H1 (cell line): ENCODE results near the gene BRINP3. TPM values are rescaled to one million over a fixed set of nuclear protein-coding genes. Genes with fewer than 3 reads are reported as not detected.

Source experiments
- CTCF ChIA-PET: fragments of 300-600 bp; sonication (Branson Sonifier 250); formaldehyde crosslinking; loops from one replicate; lab custom pipeline; 2021; ENCODE audit not compliant: partially characterized antibody; lab: Charles Lee
- POLR2A ChIA-PET: fragments of 300-600 bp; sonication (Branson Sonifier 250); formaldehyde crosslinking; loops from one replicate; lab custom pipeline; 2021; ENCODE audit warnings: inconsistent platforms; ENCODE audit not compliant: partially characterized antibody; lab: Charles Lee
- DNase-seq, 2 experiments: peaks; one replicate each; pipeline versions ENCODE4 v3.0.0 to v3.0.0-alpha.2; 2010 to 2022; ENCODE audit warnings: low spot score in 2 of 2, low read depth in 1 of 2, mixed read lengths in 1 of 2
- FAIRE-seq: peaks from 2 replicates; lab custom pipeline; 2011; peaks lifted over from hg19 to GRCh38; lab: Jason Lieb, UNC
- H2AFZ ChIP-seq: 2 replicates; pipeline ENCODE4 v1.8.1; 2012; ENCODE audit warnings: low read length, inconsistent platforms
- H2AK5ac ChIP-seq: 2 replicates; pipeline ENCODE4 v1.6.1; 2013; ENCODE audit warnings: low read depth, low read length
- H2BK120ac ChIP-seq: replicated peaks from 2 replicates; pipeline ENCODE3; 2013; ENCODE audit warnings: low read depth, low read length, inconsistent platforms
- H2BK12ac ChIP-seq: 2 replicates; pipeline ENCODE4 v1.6.1; 2013; ENCODE audit warnings: low read depth, low read length
- H2BK15ac ChIP-seq: 2 replicates; pipeline ENCODE4 v1.6.1; 2013; ENCODE audit warnings: low read length
- H2BK20ac ChIP-seq: 2 replicates; pipeline ENCODE4 v1.6.1; 2013; ENCODE audit warnings: low read length
- H2BK5ac ChIP-seq: 2 replicates; pipeline ENCODE4 v1.6.1; 2013; ENCODE audit warnings: low read depth, low read length
- H3K14ac ChIP-seq: 2 replicates; pipeline ENCODE4 v1.6.1; 2013; ENCODE audit warnings: inconsistent platforms; ENCODE audit not compliant: insufficient read length
- H3K18ac ChIP-seq: 2 replicates; pipeline ENCODE4 v1.6.1; 2013; ENCODE audit warnings: low read length; ENCODE audit errors: extremely low read depth
- H3K23ac ChIP-seq: 2 replicates; pipeline ENCODE4 v1.6.1; 2013; ENCODE audit warnings: inconsistent platforms; ENCODE audit not compliant: insufficient read length
- H3K23me2 ChIP-seq: 2 replicates; pipeline ENCODE4 v1.6.1; 2013; ENCODE audit warnings: low read depth, low read length
- H3K27ac ChIP-seq: 2 replicates; pipeline ENCODE4 v1.6.1; 2011; ENCODE audit warnings: low read depth, low read length, inconsistent platforms
- H3K27me3 ChIP-seq, 4 experiments: replicated peaks in 1 of 4; 1 replicate in 1 of 4; 2 replicates in 3 of 4; pipeline versions ENCODE4 v1.6.1 to v1.8.1; 2011 to 2013; ENCODE audit warnings: low read length in 3 of 4, mild to moderate bottlenecking in 3 of 4, inconsistent platforms in 2 of 4, mixed read lengths in 2 of 4, moderate library complexity in 1 of 4; ENCODE audit not compliant: control insufficient read depth in 3 of 4, insufficient read depth in 3 of 4; ENCODE audit errors: extremely low read depth in 1 of 4
- H3K36me3 ChIP-seq, 4 experiments: 2 replicates each; pipeline versions ENCODE4 v1.6.1 to v1.8.1; 2011 to 2013; ENCODE audit warnings: mild to moderate bottlenecking in 4 of 4, low read length in 3 of 4, moderate library complexity in 2 of 4, control low read depth in 1 of 4, inconsistent platforms in 1 of 4; ENCODE audit not compliant: insufficient read depth in 4 of 4, control insufficient read depth in 2 of 4
- H3K4ac ChIP-seq: replicated peaks from 2 replicates; pipeline ENCODE3; 2013; ENCODE audit warnings: low read length, low read depth, mixed read lengths, inconsistent platforms; ENCODE audit not compliant: insufficient read length
- H3K4me1 ChIP-seq, 4 experiments: replicated peaks in 1 of 4; 1 replicate in 1 of 4; 2 replicates in 3 of 4; pipeline versions ENCODE4 v1.6.1 to v1.8.1; 2011 to 2013; ENCODE audit warnings: low read length in 3 of 4, inconsistent platforms in 2 of 4, mixed read lengths in 1 of 4; ENCODE audit not compliant: insufficient read depth in 4 of 4, control insufficient read depth in 3 of 4
- H3K4me2 ChIP-seq, 2 experiments: 2 replicates each; pipeline versions ENCODE4 v1.6.1 to v1.8.1; 2011 to 2013; ENCODE audit warnings: low read depth in 2 of 2, low read length in 2 of 2, control low read depth in 1 of 2, inconsistent platforms in 1 of 2, mild to moderate bottlenecking in 1 of 2; ENCODE audit not compliant: insufficient read depth in 1 of 2
- H3K4me3 ChIP-seq, 4 experiments: fragments of 200-600, 300-600 bp in 1 of 4; sonication (generic), shearing (Covaris generic), sonication (Bioruptor Twin) in 1 of 4; 2 replicates each; pipeline versions ENCODE4 v1.5.1 to v1.8.1; 2011 to 2016; ENCODE audit warnings: low read length in 4 of 4, low read depth in 3 of 4, control low read depth in 2 of 4, inconsistent platforms in 2 of 4, mild to moderate bottlenecking in 2 of 4, mixed read lengths in 1 of 4, moderate library complexity in 1 of 4; ENCODE audit not compliant: insufficient read depth in 2 of 4; ENCODE audit errors: extremely low read depth in 1 of 4
- H3K56ac ChIP-seq: replicated peaks from 2 replicates; pipeline ENCODE3; 2013; ENCODE audit warnings: low read depth, mild to moderate bottlenecking, mixed read lengths, low read length, inconsistent platforms; ENCODE audit not compliant: insufficient read length
- H3K79me1 ChIP-seq: 2 replicates; pipeline ENCODE4 v1.6.1; 2013; ENCODE audit warnings: low read depth, low read length, control low read depth
- H3K79me2 ChIP-seq, 2 experiments: 2 replicates each; pipeline versions ENCODE4 v1.6.1 to v1.8.1; 2012 to 2013; ENCODE audit warnings: low read length in 2 of 2, mild to moderate bottlenecking in 2 of 2, inconsistent platforms in 1 of 2; ENCODE audit not compliant: insufficient read depth in 2 of 2, control insufficient read depth in 1 of 2
- H3K9ac ChIP-seq, 4 experiments: replicated peaks in 1 of 4; 1 replicate in 1 of 4; 2 replicates in 3 of 4; pipeline versions ENCODE4 v1.6.1 to v1.8.1; 2011 to 2013; ENCODE audit warnings: low read depth in 3 of 4, low read length in 3 of 4, control low read depth in 2 of 4, mild to moderate bottlenecking in 2 of 4, moderate library complexity in 2 of 4, inconsistent platforms in 1 of 4; ENCODE audit errors: extremely low read depth in 1 of 4
- H3K9me3 ChIP-seq, 2 experiments: 2 replicates each; pipeline versions ENCODE4 v1.6.1 to v1.8.1; 2012 to 2013; ENCODE audit warnings: mild to moderate bottlenecking in 2 of 2, moderate library complexity in 2 of 2, control low read depth in 1 of 2, inconsistent platforms in 1 of 2, low read depth in 1 of 2, low read length in 1 of 2, mixed read lengths in 1 of 2; ENCODE audit not compliant: insufficient read depth in 2 of 2
- H4K20me1 ChIP-seq, 2 experiments: replicated peaks in 1 of 2; 2 replicates each; pipeline versions ENCODE3 to v1.8.1; 2011 to 2013; ENCODE audit warnings: inconsistent platforms in 2 of 2, low read length in 2 of 2, mild to moderate bottlenecking in 1 of 2; ENCODE audit not compliant: insufficient read depth in 2 of 2, control insufficient read depth in 1 of 2
- H4K5ac ChIP-seq: 2 replicates; pipeline ENCODE4 v1.6.1; 2013; ENCODE audit warnings: low read length, low read depth, mixed read lengths, inconsistent platforms; ENCODE audit not compliant: insufficient read length
- H4K8ac ChIP-seq: 2 replicates; pipeline ENCODE4 v1.8.0; 2013; ENCODE audit warnings: mild to moderate bottlenecking, moderate library complexity, low read length, inconsistent platforms; ENCODE audit not compliant: insufficient read depth; ENCODE audit errors: extremely low read depth
- H4K91ac ChIP-seq: replicated peaks from 2 replicates; pipeline ENCODE3; 2013; ENCODE audit warnings: low read length, mixed read lengths, inconsistent platforms; ENCODE audit not compliant: insufficient read length
- BACH1 ChIP-seq: IDR thresholded peaks from 2 replicates; pipeline ENCODE4 v1.6.1; 2012; ENCODE audit warnings: low read length, improper control_type of control experiment
- BRCA1 ChIP-seq: IDR thresholded peaks from 2 replicates; pipeline ENCODE4 v1.6.1; 2012; ENCODE audit warnings: low read depth, low read length, improper control_type of control experiment
- CBX5 ChIP-seq: fragments of 300-800, 300-1000 bp; sonication (generic); IDR thresholded peaks from 2 replicates; pipeline ENCODE4 v1.7.1; 2016; ENCODE audit warnings: antibody characterized with exemption, low read length, low read depth
- CHD2 ChIP-seq: IDR thresholded peaks from 2 replicates; pipeline ENCODE4 v1.6.1; 2012; ENCODE audit warnings: low read length, improper control_type of control experiment
- EP300 ChIP-seq, 2 experiments: IDR thresholded peaks; 1 replicate in 1 of 2; 2 replicates in 1 of 2; pipeline ENCODE4 v1.6.1; 2011 to 2012; ENCODE audit warnings: low read depth in 2 of 2, low read length in 2 of 2, mild to moderate bottlenecking in 2 of 2, borderline replicate concordance in 1 of 2, inconsistent platforms in 1 of 2, moderate library complexity in 1 of 2
- EZH2 ChIP-seq: fragments of 200-600 bp; sonication (generic); IDR thresholded peaks from 2 replicates; pipeline ENCODE4 v1.7.1; 2012; ENCODE audit warnings: low read depth, mild to moderate bottlenecking, moderate library complexity, low read length, inconsistent platforms; ENCODE audit not compliant: severe bottlenecking
- HDAC6 ChIP-seq: IDR thresholded peaks from one replicate; pipeline ENCODE4 v1.7.1; 2012; ENCODE audit warnings: low read depth, mild to moderate bottlenecking, inconsistent platforms, low read length, moderate library complexity
- POLR2A ChIP-seq, 2 experiments: IDR thresholded peaks; 1 replicate in 1 of 2; 2 replicates in 1 of 2; pipeline ENCODE4 v1.6.1; 2011; ENCODE audit warnings: low read depth in 2 of 2, low read length in 2 of 2, mild to moderate bottlenecking in 2 of 2; ENCODE audit errors: control extremely low read depth in 1 of 2
- RBBP5 ChIP-seq: IDR thresholded peaks from 2 replicates; pipeline ENCODE4 v1.7.1; 2012; ENCODE audit warnings: low read depth, mild to moderate bottlenecking, inconsistent platforms, low read length, moderate library complexity, borderline replicate concordance
- RXRA ChIP-seq: IDR thresholded peaks from 2 replicates; pipeline ENCODE4 v1.6.1; 2011; ENCODE audit warnings: low read depth, mild to moderate bottlenecking, low read length, moderate library complexity; ENCODE audit not compliant: insufficient read depth
- SIN3A ChIP-seq, 2 experiments: IDR thresholded peaks in 1 of 2; conservative IDR thresholded peaks in 1 of 2; 2 replicates each; pipeline ENCODE4 v1.6.1; 2011 to 2012; ENCODE audit warnings: low read length in 2 of 2, improper control_type of control experiment in 1 of 2, low read depth in 1 of 2, mild to moderate bottlenecking in 1 of 2
- SP2 ChIP-seq: IDR thresholded peaks from 2 replicates; pipeline ENCODE4 v1.6.1; 2012; ENCODE audit warnings: mild to moderate bottlenecking, low read length, inconsistent platforms
- SRF ChIP-seq: IDR thresholded peaks from 2 replicates; pipeline ENCODE4 v1.6.1; 2011; ENCODE audit warnings: mild to moderate bottlenecking, low read depth, low read length, moderate library complexity
- SUZ12 ChIP-seq: fragments of 200-600 bp; sonication (generic); IDR thresholded peaks from 2 replicates; pipeline ENCODE4 v1.6.1; 2012; ENCODE audit warnings: mild to moderate bottlenecking, inconsistent platforms, low read length, moderate library complexity, mixed read lengths
- polyA plus RNA-seq, 7 experiments: library from polyadenylated mRNA; depleted of rRNA in 3 of 7; stranded (reverse) in 5 of 7; unstranded in 2 of 7; fragments of >200 nt in 5 of 7; fragments of 200-250 nt in 2 of 7; gene quantifications; 1 replicate in 5 of 7; 2 replicates in 1 of 7; 4 replicates in 1 of 7; pipeline versions ENCODE4 v1.2.1 to v1.2.3, GENCODE V29; 2011 to 2013; ENCODE audit warnings: missing spikeins in 2 of 7, mixed read lengths in 2 of 7
- total RNA-seq: library from RNA; stranded (reverse); fragmentation: NEBNext Ultra II Directional; extraction: Animal tissue kit (Norgen Biotek cat#: 25700); gene quantifications from 2 replicates; pipeline ENCODE4 v1.2.1, GENCODE V29; 2021
- TF ChIP-seq, protein P1 (sequence below): IDR thresholded peaks from 2 replicates; pipeline ENCODE4 v1.6.1; 2011; ENCODE audit warnings: low read length, improper control_type of control experiment

BRINP3 gene
- total and polyA plus RNA-seq, 2 of the 8 experiments (the other 6 are each of a cell fraction or from before 2014, with no cell fraction given), result not detected

DNA sequence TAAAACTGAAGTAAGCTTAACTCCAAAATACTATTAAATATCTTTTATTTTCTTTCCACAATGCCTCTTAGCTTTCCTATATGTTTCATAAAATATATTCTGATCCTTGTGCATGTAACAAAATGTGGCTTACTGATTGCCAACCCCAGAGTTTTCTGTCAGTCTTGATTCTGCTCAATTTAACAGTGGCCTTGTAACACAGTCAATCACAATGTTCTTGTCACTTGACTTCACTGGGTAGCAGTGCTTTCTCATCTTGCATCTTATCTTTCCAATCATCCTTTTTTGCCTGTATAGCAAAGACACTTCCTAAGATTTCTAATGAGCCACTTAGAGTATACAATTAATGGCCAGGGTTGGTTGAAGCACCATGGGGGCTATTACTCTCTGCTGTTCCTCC is 19.9 kb upstream of the BRINP3 start:
- H3K9ac ChIP-seq, result no peak overlapping the region
- H3K4me3 ChIP-seq, result no peak overlapping the region
- no peak overlapping the region for H2BK15ac ChIP-seq
- H3K36me3 ChIP-seq, result no peaks in the 10 kb centered on the region
- no peak overlapping the region for H3K18ac ChIP-seq
- FAIRE-seq (no peak), DNase-seq (no peak)
- no peaks in the 10 kb centered on the region for H3K79me2 ChIP-seq
- no peaks in the 10 kb centered on the region for H3K9me3 ChIP-seq
- H3K79me1 ChIP-seq, result no peaks in the 10 kb centered on the region
- no peak overlapping the region for H2AK5ac ChIP-seq
- ChIA-PET POLR2A (no interaction called here), CTCF (interaction anchor here (0.9 kb wide), 1 partner anchor 19 kb away, joined by 3 read pairs; no protein-coding TSS in a partner anchor)
- no peak overlapping the region for H3K27ac ChIP-seq
- no peak overlapping the region for H2AFZ ChIP-seq
- H2BK5ac ChIP-seq, result no peak overlapping the region
- H3K14ac ChIP-seq, result no peak overlapping the region
- H3K23ac ChIP-seq, result no peak overlapping the region
- no peak overlapping the region for H4K91ac ChIP-seq
- H2BK20ac ChIP-seq, result no peak overlapping the region
- H3K4me1 ChIP-seq, result no peaks in the 10 kb centered on the region
- no peak overlapping the region for H3K4ac ChIP-seq
- no peaks in the 10 kb centered on the region for H3K27me3 ChIP-seq
- H4K5ac ChIP-seq, result no peak overlapping the region
- no peaks in the 10 kb centered on the region for H4K20me1 ChIP-seq
- H3K23me2 ChIP-seq, result no peaks in the 10 kb centered on the region
- H2BK12ac ChIP-seq, result no peak overlapping the region
- H2BK120ac ChIP-seq, result no peak overlapping the region
- no peak overlapping the region for H4K8ac ChIP-seq
- no peak overlapping the region for H3K4me2 ChIP-seq
- H3K56ac ChIP-seq, result no peak overlapping the region
- no peak for TF ChIP-seq BACH1
- no peak for TF ChIP-seq SP2
- no peak for TF ChIP-seq CBX5
- no peak for TF ChIP-seq EP300 (IDR thresholded peaks at IDR 0.05; ENCODE audit: borderline replicate concordance in 1 of 2, low read depth in 2 of 2, low read length in 2 of 2)
- TF ChIP-seq SIN3A (conservative IDR thresholded peaks at IDR 0.05 in 1 of 2, IDR thresholded peaks at IDR 0.05 in 1 of 2; ENCODE audit: low read depth in 1 of 2, low read length in 2 of 2), result no peak
- TF ChIP-seq EZH2, result no peak
- no peak for TF ChIP-seq CHD2
- no peak for TF ChIP-seq SUZ12
- no peak for TF ChIP-seq SRF
- no peak for TF ChIP-seq HDAC6
- no peak for TF ChIP-seq BRCA1
- TF ChIP-seq POLR2A (IDR thresholded peaks at IDR 0.05; ENCODE audit: control extremely low read depth in 1 of 2, low read depth in 2 of 2, low read length in 2 of 2), result no peak
- TF ChIP-seq, protein P1, sequence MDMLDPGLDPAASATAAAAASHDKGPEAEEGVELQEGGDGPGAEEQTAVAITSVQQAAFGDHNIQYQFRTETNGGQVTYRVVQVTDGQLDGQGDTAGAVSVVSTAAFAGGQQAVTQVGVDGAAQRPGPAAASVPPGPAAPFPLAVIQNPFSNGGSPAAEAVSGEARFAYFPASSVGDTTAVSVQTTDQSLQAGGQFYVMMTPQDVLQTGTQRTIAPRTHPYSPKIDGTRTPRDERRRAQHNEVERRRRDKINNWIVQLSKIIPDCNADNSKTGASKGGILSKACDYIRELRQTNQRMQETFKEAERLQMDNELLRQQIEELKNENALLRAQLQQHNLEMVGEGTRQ, result no peak
- no peak for TF ChIP-seq RXRA
- no peak for TF ChIP-seq RBBP5
